OCI-LY7 (cell line): ENCODE measurements around the gene HAVCR2.

ENCODE experiments used
- CTCF ChIP-seq: fragments of 200-600 bp; sonication (generic); conservative IDR thresholded peaks from 2 replicates; pipeline ENCODE4 v1.5.1; 2014; ENCODE audit warnings: mild to moderate bottlenecking, antibody characterized with exemption, low read length, moderate library complexity, mixed read lengths
- EZH2phosphoT487 ChIP-seq: fragments of 200-600 bp; sonication (generic); IDR thresholded peaks from 2 replicates; pipeline ENCODE4 v1.6.1; 2018; ENCODE audit warnings: low read depth, borderline replicate concordance, mild to moderate bottlenecking, mixed run types, antibody characterized with exemption, low read length, moderate library complexity, mixed read lengths

- TF ChIP-seq CTCF (no peak), EZH2phosphoT487 (no peak)
These were observed 28.6 kb downstream of the HAVCR2 start for GRCh38 chr5:157080286-157080685.
